Measurements from ENCODE around the gene PRKAR1A. TPM values are rescaled to one million over a fixed set of nuclear protein-coding genes. Genes with fewer than 3 reads are reported as not detected.

PRKAR1A gene
- total and polyA plus RNA-seq, 2 of the 8 experiments (the other 6 are each of a cell fraction or from before 2014, with no cell fraction given): 39.3 to 149 TPM

- FAIRE-seq: no peak
- Histone ChIP-seq H4K5ac (ENCODE audit: insufficient read length, low read depth, low read length) (no peak overlapping the region), H3K79me2 (ENCODE audit: control insufficient read depth in 1 of 2, insufficient read depth in 2 of 2, low read length in 2 of 2) (peaks cover 0 to 5% of the 10 kb centered on the region in 2 experiments; a peak in 2 of 4 replicates), H3K79me1 (ENCODE audit: low read depth, low read length) (no peaks in the 10 kb centered on the region), H4K8ac (ENCODE audit: extremely low read depth, insufficient read depth, low read length) (no peak overlapping the region), H2BK120ac (replicated peaks; ENCODE audit: low read depth, low read length) (no peak overlapping the region), H3K23ac (ENCODE audit: insufficient read length) (no peak overlapping the region), H3K23me2 (ENCODE audit: low read depth, low read length) (peaks cover 9% of the 10 kb centered on the region), H3K4me3 (ENCODE audit: extremely low read depth in 1 of 4, insufficient read depth in 2 of 4, low read depth in 3 of 4, low read length in 4 of 4) (no peak overlapping the region), H2AK5ac (ENCODE audit: low read depth, low read length) (no peak overlapping the region), H3K27me3 (replicated peaks in 1 of 4; ENCODE audit: control insufficient read depth in 3 of 4, extremely low read depth in 1 of 4, insufficient read depth in 3 of 4, low read length in 3 of 4) (peaks cover 0 to 11% (median 6%) of the 10 kb centered on the region in 4 experiments; a peak in 5 of 7 replicates), H3K4me2 (ENCODE audit: insufficient read depth in 1 of 2, low read depth in 2 of 2, low read length in 2 of 2) (no peak overlapping the region), H4K91ac (replicated peaks; ENCODE audit: insufficient read length, low read length) (no peak overlapping the region), H2BK5ac (ENCODE audit: low read depth, low read length) (no peak overlapping the region), H3K9me3 (ENCODE audit: insufficient read depth in 2 of 2, low read depth in 1 of 2, low read length in 1 of 2) (no peaks in the 10 kb centered on the region), H3K4me1 (replicated peaks in 1 of 4; ENCODE audit: control insufficient read depth in 3 of 4, insufficient read depth in 4 of 4, low read length in 3 of 4) (peaks cover 0 to 13% (median 5%) of the 10 kb centered on the region in 4 experiments; a peak in 4 of 7 replicates), H3K36me3 (ENCODE audit: control insufficient read depth in 2 of 4, insufficient read depth in 4 of 4, low read length in 3 of 4) (peaks cover 0 to 19% (median 0%) of the 10 kb centered on the region in 4 experiments; a peak in 2 of 8 replicates), H2AFZ (ENCODE audit: low read length) (no peak overlapping the region), H3K27ac (ENCODE audit: low read depth, low read length) (no peak overlapping the region), H3K14ac (ENCODE audit: insufficient read length) (no peak overlapping the region), H3K18ac (ENCODE audit: extremely low read depth, low read length) (no peak overlapping the region), H3K9ac (replicated peaks in 1 of 4; ENCODE audit: extremely low read depth in 1 of 4, low read depth in 3 of 4, low read length in 3 of 4) (no peak overlapping the region), H2BK15ac (ENCODE audit: low read length) (no peak overlapping the region), H3K4ac (replicated peaks; ENCODE audit: insufficient read length, low read depth, low read length) (no peak overlapping the region), H3K56ac (replicated peaks; ENCODE audit: insufficient read length, low read depth, low read length) (no peak overlapping the region), H2BK20ac (ENCODE audit: low read length) (no peak overlapping the region), H4K20me1 (replicated peaks in 1 of 2; ENCODE audit: control insufficient read depth in 1 of 2, insufficient read depth in 2 of 2, low read length in 2 of 2) (no peaks in the 10 kb centered on the region), H2BK12ac (ENCODE audit: low read depth, low read length) (no peak overlapping the region)
- WGBS, 2 experiments (ENCODE audit: extremely low coverage in 1 of 2, insufficient coverage in 1 of 2, insufficient read length in 1 of 2, insufficient replicate concordance in 2 of 2, low coverage in 1 of 2, low lambda C conversion rate in 2 of 2, missing lambda C conversion rate in 1 of 2): 92% methylated on average over 2 of the region's 2 CpGs; no CpG with 5 or more reads in 1 of the 2 experiments
- POLR2A ChIA-PET (ENCODE audit: partially characterized antibody): interaction anchor here (1.5 kb wide), 1 partner anchor 9 kb away, joined by 4 read pairs; no protein-coding TSS in a partner anchor
- CTCF ChIA-PET (ENCODE audit: partially characterized antibody): interaction anchor here (0.6 to 1.4 kb wide), 7 partner anchors 12 to 168 kb away, joined by 3 to 5 read pairs (median 3); no protein-coding TSS in a partner anchor
- DNase-seq (ENCODE audit: low read depth in 1 of 2, low spot score in 2 of 2): no peak
- TF ChIP-seq CHD1 (IDR thresholded peaks at IDR 0.05; ENCODE audit: low read depth, low read length): no peak
- no peak for TF ChIP-seq SP4 (IDR thresholded peaks at IDR 0.05; ENCODE audit: low read length)
- no peak for TF ChIP-seq SIN3A (conservative IDR thresholded peaks at IDR 0.05 in 1 of 2, IDR thresholded peaks at IDR 0.05 in 1 of 2; ENCODE audit: low read depth in 1 of 2, low read length in 2 of 2)
- TF ChIP-seq SAP30 (IDR thresholded peaks at IDR 0.05; ENCODE audit: insufficient read depth, insufficient replicate concordance, low read length): no peak
- TF ChIP-seq EP300 (IDR thresholded peaks at IDR 0.05; ENCODE audit: borderline replicate concordance in 1 of 2, low read depth in 2 of 2, low read length in 2 of 2): no peak
- TF ChIP-seq TAF7 (optimal IDR thresholded peaks at IDR 0.05; ENCODE audit: borderline replicate concordance, low read depth, low read length): no peak
- TF ChIP-seq CBX5 (IDR thresholded peaks at IDR 0.05; ENCODE audit: low read depth, low read length): no peak
- TF ChIP-seq HDAC2 (IDR thresholded peaks at IDR 0.05; ENCODE audit: borderline replicate concordance in 1 of 2, low read depth in 2 of 2, low read length in 2 of 2): no peak
- no peak for TF ChIP-seq TCF12 (IDR thresholded peaks at IDR 0.05; ENCODE audit: low read depth, low read length)
- no peak for TF ChIP-seq BACH1 (IDR thresholded peaks at IDR 0.05; ENCODE audit: low read length)
- TF ChIP-seq CHD2 (IDR thresholded peaks at IDR 0.05; ENCODE audit: low read length): no peak
- TF ChIP-seq ASH2L (IDR thresholded peaks at IDR 0.05; ENCODE audit: low read length): no peak
- TF ChIP-seq KDM1A (IDR thresholded peaks at IDR 0.05; ENCODE audit: borderline replicate concordance, low read length): no peak
- TF ChIP-seq EGR1 (IDR thresholded peaks at IDR 0.05; ENCODE audit: borderline replicate concordance, low read depth, low read length): no peak
Measured at GRCh38 chr17:68595986-68596385, 83.8 kb downstream of the PRKAR1A start.
